Sigmoid colon (tissue), 7 donors: ENCODE measurements around the gene ADGRV1. TPM values are rescaled to one million over a fixed set of nuclear protein-coding genes. Genes with fewer than 3 reads are reported as not detected.
A peak's percentile ranks its signal among the peaks of the same experiment; 100 is the strongest.

Experiments used
- DNase-seq: peaks from one replicate; pipeline ENCODE4 v3.0.0-alpha.2; 2019
- H3K27ac ChIP-seq, 4 donors: fragments of 200-600 bp; sonication (generic); one replicate each; pipeline ENCODE4 v1.5.1; 2016 to 2019; ENCODE audit warnings: mild to moderate bottlenecking in 1 of 4
- H3K27me3 ChIP-seq, 3 donors: fragments of 200-600 bp; sonication (generic); one replicate each; pipeline ENCODE4 v1.5.1; 2019; ENCODE audit warnings: mild to moderate bottlenecking in 1 of 3
- H3K36me3 ChIP-seq, 4 donors: fragments of 200-600 bp; sonication (generic); one replicate each; pipeline ENCODE4 v1.5.1; 2016 to 2019
- H3K4me1 ChIP-seq, 4 donors: fragments of 200-600 bp; sonication (generic); one replicate each; pipeline ENCODE4 v1.5.1; 2017 to 2019
- H3K4me3 ChIP-seq, 4 donors: fragments of 200-600 bp; sonication (generic); one replicate each; pipeline ENCODE4 v1.5.1; 2017 to 2019; ENCODE audit warnings: mild to moderate bottlenecking in 2 of 4, moderate library complexity in 1 of 4
- H3K9me3 ChIP-seq, 4 donors: fragments of 200-600 bp in 3 of 4; sonication (generic) in 3 of 4; one replicate each; pipeline versions ENCODE4 v1.5.1 to v1.6.1; 2013 to 2019
- EP300 ChIP-seq, 4 donors: sonication (generic); formaldehyde crosslinking; IDR thresholded peaks; one replicate each; pipeline ENCODE4 v1.6.1; 2017; ENCODE audit warnings: antibody characterized with exemption in 4 of 4
- POLR2A ChIP-seq, 2 donors: fragments of 450-650 bp; IDR thresholded peaks; one replicate each; pipeline ENCODE4 v1.6.1; 2016; ENCODE audit warnings: antibody characterized with exemption in 2 of 2, mild to moderate bottlenecking in 2 of 2, moderate library complexity in 2 of 2
- POLR2AphosphoS5 ChIP-seq, 4 donors: sonication (generic); formaldehyde crosslinking; IDR thresholded peaks; one replicate each; pipeline ENCODE4 v1.6.1; 2017; ENCODE audit warnings: antibody characterized with exemption in 4 of 4
- WGBS, 2 donors: extraction: QIAGEN DNeasy Blood & Tissue Kit; methylation state at CpG; one replicate each; pipeline ENCODE4 v1.1.7; 2013; 5-methylcytosine and 5-hydroxymethylcytosine counted together
- intact Hi-C: fragments of 100-400 bp; cut with DNase I; formaldehyde crosslinking; loops from one replicate; pipeline ENCODE4 v1.15.1; 2023
- polyA plus RNA-seq, 3 donors: library from polyadenylated mRNA; stranded (reverse); fragments of 200-250 nt; gene quantifications; one replicate each; pipeline ENCODE4 v1.2.3, GENCODE V29; 2013
- total RNA-seq, 4 donors: library from RNA; depleted of rRNA; stranded (reverse); fragments of >200 nt; gene quantifications; one replicate each; pipeline ENCODE4 v1.1.0, GENCODE V29; 2016
- TF ChIP-seq, protein P1 (sequence below), 4 experiments: fragments of 450-650 bp in 3 of 4; fragments of 200-600 bp in 1 of 4; IDR thresholded peaks; one replicate each; pipeline ENCODE4 v1.5.1; 2016 to 2019; ENCODE audit warnings: antibody characterized with exemption in 4 of 4, mild to moderate bottlenecking in 3 of 4, moderate library complexity in 2 of 4
- donor health status: healthy with polysubstance abuse.
- donor health status: Bipolar disorder and iron deficiency.
- donor health status: healthy.

ADGRV1 gene
- total and polyA plus RNA-seq, 7 donors, result 0.54 to 2.1 (median 0.74) TPM; not detected in 1

GRCh38 chr5:90934091-90934719 is 375.6 kb downstream of the ADGRV1 start:
- TF ChIP-seq, protein P1, sequence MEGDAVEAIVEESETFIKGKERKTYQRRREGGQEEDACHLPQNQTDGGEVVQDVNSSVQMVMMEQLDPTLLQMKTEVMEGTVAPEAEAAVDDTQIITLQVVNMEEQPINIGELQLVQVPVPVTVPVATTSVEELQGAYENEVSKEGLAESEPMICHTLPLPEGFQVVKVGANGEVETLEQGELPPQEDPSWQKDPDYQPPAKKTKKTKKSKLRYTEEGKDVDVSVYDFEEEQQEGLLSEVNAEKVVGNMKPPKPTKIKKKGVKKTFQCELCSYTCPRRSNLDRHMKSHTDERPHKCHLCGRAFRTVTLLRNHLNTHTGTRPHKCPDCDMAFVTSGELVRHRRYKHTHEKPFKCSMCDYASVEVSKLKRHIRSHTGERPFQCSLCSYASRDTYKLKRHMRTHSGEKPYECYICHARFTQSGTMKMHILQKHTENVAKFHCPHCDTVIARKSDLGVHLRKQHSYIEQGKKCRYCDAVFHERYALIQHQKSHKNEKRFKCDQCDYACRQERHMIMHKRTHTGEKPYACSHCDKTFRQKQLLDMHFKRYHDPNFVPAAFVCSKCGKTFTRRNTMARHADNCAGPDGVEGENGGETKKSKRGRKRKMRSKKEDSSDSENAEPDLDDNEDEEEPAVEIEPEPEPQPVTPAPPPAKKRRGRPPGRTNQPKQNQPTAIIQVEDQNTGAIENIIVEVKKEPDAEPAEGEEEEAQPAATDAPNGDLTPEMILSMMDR (IDR thresholded peaks at IDR 0.05), result no peak
- TF ChIP-seq EP300 (IDR thresholded peaks at IDR 0.05) (no peak), POLR2A (IDR thresholded peaks at IDR 0.05) (no peak), POLR2AphosphoS5 (IDR thresholded peaks at IDR 0.05) (no peak)
- intact Hi-C loops, result loop anchor here (5.0 kb wide), 2 partner anchors 67 to 378 kb away; no protein-coding TSS in a partner anchor
- no peak for DNase-seq
- H3K4me3 ChIP-seq, result no peak overlapping the region
- H3K27me3 ChIP-seq, result no peaks in the 10 kb centered on the region
- no peaks in the 10 kb centered on the region for H3K36me3 ChIP-seq
- peaks cover 0 to 19% (median 14%) of the 10 kb centered on the region in 4 donors for H3K4me1 ChIP-seq
- WGBS, 2 donors, result 26 to 73% methylated on average over 5 of the region's 5 CpGs
- no peak overlapping the region for H3K27ac ChIP-seq
- no peaks in the 10 kb centered on the region for H3K9me3 ChIP-seq

DNA sequence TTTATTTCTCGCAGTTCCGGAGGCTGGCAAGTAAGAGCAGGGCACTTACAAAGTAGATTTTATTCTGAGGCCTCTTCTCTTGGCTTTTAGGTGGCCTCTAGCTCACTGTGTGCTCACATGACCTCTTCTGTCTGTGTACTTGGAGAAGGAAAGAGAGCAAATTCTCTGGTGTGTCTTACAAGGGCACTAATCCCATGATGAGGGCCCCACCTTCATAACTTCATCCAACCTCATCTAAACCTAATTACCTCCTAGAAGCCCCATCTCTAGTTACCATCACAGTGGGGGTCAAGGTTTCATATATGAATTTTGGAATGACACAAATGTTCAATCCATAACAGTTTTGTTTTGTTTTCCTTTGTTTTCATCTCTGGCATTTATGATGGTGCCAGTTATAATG is 376.1 kb downstream of the ADGRV1 start:
- peaks cover 0 to 24% (median 19%) of the 10 kb centered on the region in 4 donors for H3K4me1 ChIP-seq
- no peaks in the 10 kb centered on the region for H3K27me3 ChIP-seq
- intact Hi-C loops, result loop anchor here (5.0 kb wide), 2 partner anchors 67 to 378 kb away; no protein-coding TSS in a partner anchor
- H3K27ac ChIP-seq, result no peak overlapping the region
- no peaks in the 10 kb centered on the region for H3K9me3 ChIP-seq
- H3K4me3 ChIP-seq, result no peak overlapping the region
- WGBS, 2 donors, result 97 to 99% methylated on average over 2 of the region's 2 CpGs
- no peaks in the 10 kb centered on the region for H3K36me3 ChIP-seq
- DNase-seq, result no peak
- TF ChIP-seq EP300 (IDR thresholded peaks at IDR 0.05), result no peak
- TF ChIP-seq, protein P1 (IDR thresholded peaks at IDR 0.05), result no peak
- no peak for TF ChIP-seq POLR2AphosphoS5 (IDR thresholded peaks at IDR 0.05)
- no peak for TF ChIP-seq POLR2A (IDR thresholded peaks at IDR 0.05)

DNA sequence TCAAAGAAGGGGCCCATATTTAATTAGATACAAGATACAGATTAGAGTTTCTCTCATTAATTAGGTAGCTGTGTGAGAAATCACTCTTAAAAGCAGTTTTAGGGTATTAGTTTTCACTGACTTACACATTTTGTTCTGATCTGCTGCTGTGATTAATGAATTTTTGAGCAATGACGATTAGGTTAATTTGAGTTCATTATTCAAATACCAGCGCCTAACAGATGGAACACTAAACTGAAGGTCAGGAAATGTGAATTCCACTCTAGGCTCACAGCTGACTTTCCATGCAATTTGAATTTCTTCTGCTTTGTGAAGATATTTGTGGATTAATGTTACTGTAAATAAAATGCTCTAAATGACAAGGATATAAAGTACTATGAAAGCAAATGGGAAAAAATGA is 380.6 kb downstream of the ADGRV1 start:
- Histone ChIP-seq H3K4me3 (no peak overlapping the region), H3K4me1 (peaks cover 0 to 32% (median 25%) of the 10 kb centered on the region in 4 donors), H3K36me3 (no peaks in the 10 kb centered on the region), H3K27ac (peak overlapping the region; percentile 28 to 68 (median 59)), H3K27me3 (no peaks in the 10 kb centered on the region), H3K9me3 (no peaks in the 10 kb centered on the region)
- 82 to 86% methylated on average over 2 of the region's 2 CpGs for WGBS, 2 donors
- no peak for DNase-seq
- intact Hi-C loops, result no loop called here
- no peak for TF ChIP-seq POLR2A (IDR thresholded peaks at IDR 0.05)
- TF ChIP-seq POLR2AphosphoS5 (IDR thresholded peaks at IDR 0.05), result no peak
- no peak for TF ChIP-seq EP300 (IDR thresholded peaks at IDR 0.05)
- TF ChIP-seq, protein P1 (IDR thresholded peaks at IDR 0.05), result no peak

- WGBS, 2 donors, result 3 to 16% methylated on average over 1 of the region's 1 CpG
- H3K27me3 ChIP-seq, result no peaks in the 10 kb centered on the region
- TF ChIP-seq POLR2A (IDR thresholded peaks at IDR 0.05) (no peak), EP300 (IDR thresholded peaks at IDR 0.05) (no peak), POLR2AphosphoS5 (IDR thresholded peaks at IDR 0.05) (peak in 1 of 4 donors; percentile 24)
- TF ChIP-seq, protein P1 (IDR thresholded peaks at IDR 0.05), result no peak
- no peaks in the 10 kb centered on the region for H3K36me3 ChIP-seq
- peaks cover 0 to 32% (median 25%) of the 10 kb centered on the region in 4 donors for H3K4me1 ChIP-seq
- no peak for DNase-seq
- H3K9me3 ChIP-seq, result no peaks in the 10 kb centered on the region
- intact Hi-C loops, result no loop called here
- no peak overlapping the region for H3K4me3 ChIP-seq
- H3K27ac ChIP-seq, result peak overlapping the region; percentile 28 to 68 (median 59)
Measured at GRCh38 chr5:90940227-90940995, 381.8 kb downstream of the ADGRV1 start.
